Endothelial cell of umbilical vein (primary cell): ENCODE measurements around the gene LDLRAD4.

Experiments
- EZH2 ChIP-seq: IDR thresholded peaks from 2 replicates; pipeline ENCODE4 v1.6.1; 2012; ENCODE audit warnings: borderline replicate concordance, low read depth, mild to moderate bottlenecking, moderate library complexity, low read length, inconsistent platforms; ENCODE audit not compliant: severe bottlenecking
- JUN ChIP-seq: IDR thresholded peaks from 2 replicates; pipeline ENCODE4 v1.6.1; 2011; ENCODE audit warnings: borderline replicate concordance, low read depth; ENCODE audit not compliant: insufficient read length, insufficient read depth
- MYC ChIP-seq: IDR thresholded peaks from one replicate; pipeline ENCODE4 v1.6.1; 2011; ENCODE audit warnings: mild to moderate bottlenecking, low read depth, low read length
- POLR2A ChIP-seq: IDR thresholded peaks from 2 replicates; pipeline ENCODE4 v1.6.1; 2012; ENCODE audit warnings: low read depth, mild to moderate bottlenecking, control low read depth, low read length
- POLR2AphosphoS5 ChIP-seq: IDR thresholded peaks from 2 replicates; pipeline ENCODE4 v1.6.1; 2012; ENCODE audit warnings: low read depth, mild to moderate bottlenecking, control low read depth, low read length, moderate library complexity; ENCODE audit not compliant: insufficient read depth
- TF ChIP-seq, protein P1 (sequence below), 2 donors: IDR thresholded peaks; 1 replicate in 1 of 2; 2 replicates in 1 of 2; pipeline ENCODE4 v1.5.1; 2011; ENCODE audit warnings: low read length in 2 of 2, mild to moderate bottlenecking in 2 of 2, moderate library complexity in 2 of 2, control low read depth in 1 of 2, inconsistent platforms in 1 of 2, low read depth in 1 of 2; ENCODE audit not compliant: insufficient read depth in 1 of 2; ENCODE audit errors: extremely low read depth in 1 of 2
- TF ChIP-seq, protein P2 (sequence below): IDR thresholded peaks from 2 replicates; pipeline ENCODE4 v1.6.1; 2011; ENCODE audit not compliant: insufficient read depth, insufficient read length

DNA sequence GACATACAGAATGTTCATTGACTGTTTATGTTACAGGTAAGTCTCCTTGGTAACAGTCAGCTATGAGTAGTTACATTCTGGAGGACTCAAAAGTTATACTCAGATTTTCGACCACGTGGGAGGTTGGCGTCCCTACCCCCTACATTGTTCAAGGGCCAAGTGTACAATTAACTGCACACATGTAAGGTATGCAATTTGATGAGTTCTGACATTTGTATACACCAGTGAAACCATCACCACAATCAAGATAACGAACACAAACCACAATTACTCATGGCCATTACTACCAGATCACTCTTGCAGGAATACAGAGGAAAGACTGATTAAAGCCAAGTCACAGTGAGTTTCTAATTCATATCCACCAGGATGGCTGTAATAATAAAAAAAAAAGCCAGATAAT, 39.6 kb upstream of the LDLRAD4 start:
- TF ChIP-seq EZH2 (no peak), JUN (no peak), POLR2AphosphoS5 (no peak), POLR2A (no peak), MYC (no peak)
- TF ChIP-seq, protein P1, sequence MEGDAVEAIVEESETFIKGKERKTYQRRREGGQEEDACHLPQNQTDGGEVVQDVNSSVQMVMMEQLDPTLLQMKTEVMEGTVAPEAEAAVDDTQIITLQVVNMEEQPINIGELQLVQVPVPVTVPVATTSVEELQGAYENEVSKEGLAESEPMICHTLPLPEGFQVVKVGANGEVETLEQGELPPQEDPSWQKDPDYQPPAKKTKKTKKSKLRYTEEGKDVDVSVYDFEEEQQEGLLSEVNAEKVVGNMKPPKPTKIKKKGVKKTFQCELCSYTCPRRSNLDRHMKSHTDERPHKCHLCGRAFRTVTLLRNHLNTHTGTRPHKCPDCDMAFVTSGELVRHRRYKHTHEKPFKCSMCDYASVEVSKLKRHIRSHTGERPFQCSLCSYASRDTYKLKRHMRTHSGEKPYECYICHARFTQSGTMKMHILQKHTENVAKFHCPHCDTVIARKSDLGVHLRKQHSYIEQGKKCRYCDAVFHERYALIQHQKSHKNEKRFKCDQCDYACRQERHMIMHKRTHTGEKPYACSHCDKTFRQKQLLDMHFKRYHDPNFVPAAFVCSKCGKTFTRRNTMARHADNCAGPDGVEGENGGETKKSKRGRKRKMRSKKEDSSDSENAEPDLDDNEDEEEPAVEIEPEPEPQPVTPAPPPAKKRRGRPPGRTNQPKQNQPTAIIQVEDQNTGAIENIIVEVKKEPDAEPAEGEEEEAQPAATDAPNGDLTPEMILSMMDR (IDR thresholded peaks at IDR 0.05; ENCODE audit: extremely low read depth in 1 of 2, insufficient read depth in 1 of 2, low read depth in 1 of 2, low read length in 2 of 2) = no peak
- TF ChIP-seq, protein P2, sequence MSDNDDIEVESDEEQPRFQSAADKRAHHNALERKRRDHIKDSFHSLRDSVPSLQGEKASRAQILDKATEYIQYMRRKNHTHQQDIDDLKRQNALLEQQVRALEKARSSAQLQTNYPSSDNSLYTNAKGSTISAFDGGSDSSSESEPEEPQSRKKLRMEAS = no peak
